Endothelial cell of umbilical vein (primary cell): ENCODE data around the gene TOMM7. TPM values are rescaled to one million over a fixed set of nuclear protein-coding genes. Genes with fewer than 3 reads are reported as not detected.
"Not testable (repeated sequence)": the region's sequence is repeated elsewhere in the genome, so short reads cannot be mapped to it uniquely, and the experiment has no call there.

Experiments
- BruUV-seq: library from RNA; stranded (reverse); fragments of 400-500 nt; replicated peaks from 2 replicates; lab custom pipeline; 2021; lab: Mats Ljungman, UMichigan
- CTCF ChIA-PET: fragments of 300-600, 350-600 bp; sonication (Branson Sonifier 250); formaldehyde crosslinking; loops from one replicate; lab custom pipeline; 2021; ENCODE audit warnings: antibody characterized with exemption, inconsistent platforms; lab: Charles Lee
- POLR2A ChIA-PET: fragments of 300-600, 350-600 bp; sonication (Branson Sonifier 250); formaldehyde crosslinking; loops from one replicate; lab custom pipeline; 2021; ENCODE audit warnings: antibody characterized with exemption, inconsistent platforms; lab: Charles Lee
- DNase-seq: peaks from one replicate; pipeline ENCODE4 v3.0.0-alpha.2; 2011; ENCODE audit warnings: low read depth, low spot score
- FAIRE-seq: peaks from 2 replicates; lab custom pipeline; 2011; peaks lifted over from hg19 to GRCh38; lab: Jason Lieb, UNC
- H2AFZ ChIP-seq: 2 replicates; pipeline ENCODE4 v1.6.0; 2012; ENCODE audit warnings: low read depth, low read length, control low read depth, inconsistent platforms
- H3K27ac ChIP-seq: 2 replicates; pipeline ENCODE4 v1.5.1; 2011; ENCODE audit warnings: low read depth, mild to moderate bottlenecking, control low read depth, low read length, moderate library complexity; ENCODE audit not compliant: insufficient read depth
- H3K27me3 ChIP-seq, 2 experiments: 2 replicates each; pipeline versions ENCODE4 v1.6.0 to v1.6.1; 2011; ENCODE audit warnings: low read length in 2 of 2, mixed read lengths in 1 of 2; ENCODE audit not compliant: control insufficient read depth in 2 of 2, insufficient read depth in 2 of 2
- H3K36me3 ChIP-seq, 2 experiments: 2 replicates in 1 of 2; 3 replicates in 1 of 2; pipeline ENCODE4 v1.5.1; 2011; ENCODE audit warnings: low read length in 2 of 2, mild to moderate bottlenecking in 1 of 2, moderate library complexity in 1 of 2; ENCODE audit not compliant: control insufficient read depth in 2 of 2, insufficient read depth in 2 of 2; ENCODE audit errors: extremely low read depth in 1 of 2
- H3K4me1 ChIP-seq: 3 replicates; pipeline ENCODE4 v1.5.1; 2011; ENCODE audit warnings: mild to moderate bottlenecking, low read length; ENCODE audit not compliant: control insufficient read depth, insufficient read depth; ENCODE audit errors: extremely low read depth
- H3K4me2 ChIP-seq: 2 replicates; pipeline ENCODE4 v1.6.1; 2011; ENCODE audit warnings: low read length, control low read depth, mixed read lengths; ENCODE audit not compliant: insufficient read depth
- H3K4me3 ChIP-seq, 3 experiments: fragments of 200-600 bp in 1 of 3; sonication (generic), shearing (Covaris generic) in 1 of 3; replicated peaks in 1 of 3; 2 replicates each; pipeline ENCODE4 v1.5.1; 2011 to 2016; ENCODE audit warnings: control low read depth in 3 of 3, low read length in 3 of 3, mild to moderate bottlenecking in 2 of 3, inconsistent platforms in 1 of 3, low read depth in 1 of 3, moderate library complexity in 1 of 3; ENCODE audit not compliant: insufficient read depth in 1 of 3
- H3K79me2 ChIP-seq: 2 replicates; pipeline ENCODE4 v1.6.0; 2012; ENCODE audit warnings: low read length, inconsistent platforms; ENCODE audit not compliant: control insufficient read depth, insufficient read depth
- H3K9ac ChIP-seq: replicated peaks from 2 replicates; pipeline ENCODE3; 2011; ENCODE audit warnings: low read length, control low read depth; ENCODE audit not compliant: insufficient read depth; ENCODE audit errors: extremely low read depth
- H3K9me1 ChIP-seq: replicated peaks from 3 replicates; pipeline ENCODE4 v1.6.0; 2011; ENCODE audit warnings: mild to moderate bottlenecking, low read length; ENCODE audit not compliant: control insufficient read depth, insufficient read depth; ENCODE audit errors: extremely low read depth
- H3K9me3 ChIP-seq: replicated peaks from 2 replicates; pipeline ENCODE4 v1.5.1; 2012; ENCODE audit warnings: low read length, inconsistent platforms; ENCODE audit not compliant: control insufficient read depth, insufficient read depth
- H4K20me1 ChIP-seq: replicated peaks from 2 replicates; pipeline ENCODE3; 2011; ENCODE audit warnings: mild to moderate bottlenecking, low read length; ENCODE audit not compliant: control insufficient read depth, insufficient read depth; ENCODE audit errors: extremely low read depth
- CTCF ChIP-seq, 2 donors: IDR thresholded peaks; 1 replicate in 1 of 2; 2 replicates in 1 of 2; pipeline ENCODE4 v1.5.1; 2011; ENCODE audit warnings: low read length in 2 of 2, mild to moderate bottlenecking in 2 of 2, moderate library complexity in 2 of 2, control low read depth in 1 of 2, inconsistent platforms in 1 of 2, low read depth in 1 of 2; ENCODE audit not compliant: insufficient read depth in 1 of 2; ENCODE audit errors: extremely low read depth in 1 of 2
- EZH2 ChIP-seq: IDR thresholded peaks from 2 replicates; pipeline ENCODE4 v1.6.1; 2012; ENCODE audit warnings: borderline replicate concordance, low read depth, mild to moderate bottlenecking, moderate library complexity, low read length, inconsistent platforms; ENCODE audit not compliant: severe bottlenecking
- FOS ChIP-seq: IDR thresholded peaks from 2 replicates; pipeline ENCODE4 v1.6.1; 2011; ENCODE audit warnings: mild to moderate bottlenecking, low read length, moderate library complexity, borderline replicate concordance; ENCODE audit not compliant: insufficient read depth
- GATA2 ChIP-seq: IDR thresholded peaks from 2 replicates; pipeline ENCODE4 v1.7.0; 2011; ENCODE audit warnings: low read depth, mild to moderate bottlenecking, moderate library complexity, mixed read lengths, low read length; ENCODE audit not compliant: insufficient read length, insufficient read depth
- JUN ChIP-seq: IDR thresholded peaks from 2 replicates; pipeline ENCODE4 v1.6.1; 2011; ENCODE audit warnings: borderline replicate concordance, low read depth; ENCODE audit not compliant: insufficient read length, insufficient read depth
- MAX ChIP-seq: IDR thresholded peaks from 2 replicates; pipeline ENCODE4 v1.6.1; 2011; ENCODE audit not compliant: insufficient read depth, insufficient read length
- MYC ChIP-seq: IDR thresholded peaks from one replicate; pipeline ENCODE4 v1.6.1; 2011; ENCODE audit warnings: mild to moderate bottlenecking, low read depth, low read length
- POLR2A ChIP-seq: IDR thresholded peaks from 2 replicates; pipeline ENCODE4 v1.6.1; 2012; ENCODE audit warnings: low read depth, mild to moderate bottlenecking, control low read depth, low read length
- POLR2AphosphoS5 ChIP-seq: IDR thresholded peaks from 2 replicates; pipeline ENCODE4 v1.6.1; 2012; ENCODE audit warnings: low read depth, mild to moderate bottlenecking, control low read depth, low read length, moderate library complexity; ENCODE audit not compliant: insufficient read depth
- dilution Hi-C: fragments of 300-500 bp; cut with MboI; formaldehyde crosslinking; loops from one replicate; pipeline ENCODE4 v1.15.0; 2019; ENCODE audit warnings: low sequenced_read_pairs; ENCODE audit not compliant: extremely low pct_ligation_motif_present
- intact Hi-C: fragments of 100-400 bp; cut with micrococcal nuclease; formaldehyde crosslinking; loops from one replicate; pipeline ENCODE4 v1.10.0; 2022
- polyA plus RNA-seq, 4 experiments: library from polyadenylated mRNA; depleted of rRNA in 3 of 4; stranded (reverse) in 3 of 4; unstranded in 1 of 4; fragments of >200 nt; gene quantifications; 2 replicates each; pipeline versions ENCODE4 v1.2.1 to v1.2.3, GENCODE V29; 2011 to 2012; ENCODE audit warnings: missing spikeins in 1 of 4
- total RNA-seq: library from RNA; stranded (reverse); gene quantifications from 2 replicates; pipeline ENCODE4 v1.2.3, GENCODE V29; 2021

The TOMM7 gene
- total and polyA plus RNA-seq, 2 donors (not counting 3 experiments of a cell fraction or from before 2014, with no cell fraction given), result 185 to 528 TPM

- intact Hi-C loops (no loop called here), dilution Hi-C loops (no loop called here)
- no peak for TF ChIP-seq POLR2AphosphoS5
- TF ChIP-seq MYC, result no peak
- no peak overlapping the region for H3K9ac ChIP-seq
- no peak overlapping the region for H3K4me2 ChIP-seq
- H2AFZ ChIP-seq, result no peak overlapping the region
- no peaks in the 10 kb centered on the region for H3K4me1 ChIP-seq
- no TSS peak for BruUV-seq
- H3K36me3 ChIP-seq, result no peaks in the 10 kb centered on the region
- ChIA-PET CTCF (no interaction called here), POLR2A (no interaction called here)
- H3K9me3 ChIP-seq, result no peaks in the 10 kb centered on the region
- no peak for DNase-seq
- H3K27me3 ChIP-seq, result peaks cover 3 to 4% of the 10 kb centered on the region in 2 experiments
- FAIRE-seq, result no peak
- no peaks in the 10 kb centered on the region for H3K79me2 ChIP-seq
- H4K20me1 ChIP-seq, result no peaks in the 10 kb centered on the region
- no peak overlapping the region for H3K4me3 ChIP-seq
- no peaks in the 10 kb centered on the region for H3K9me1 ChIP-seq
- no peak overlapping the region for H3K27ac ChIP-seq
These were observed 19.3 kb upstream of the TOMM7 start for GRCh38 chr7:22841954-22842353.

GRCh38 chr7:22837308-22837707 is 14.7 kb upstream of the TOMM7 start:
- no TSS peak for BruUV-seq
- Histone ChIP-seq H4K20me1 (no peaks in the 10 kb centered on the region), H3K79me2 (no peaks in the 10 kb centered on the region), H3K27me3 (peaks cover 2 to 4% of the 10 kb centered on the region in 2 experiments), H3K4me3 (no peak overlapping the region), H3K27ac (no peak overlapping the region), H3K4me1 (no peaks in the 10 kb centered on the region), H3K9me1 (no peaks in the 10 kb centered on the region), H3K9me3 (no peaks in the 10 kb centered on the region), H3K9ac (no peak overlapping the region), H2AFZ (no peak overlapping the region), H3K36me3 (no peaks in the 10 kb centered on the region), H3K4me2 (no peak overlapping the region)
- DNase-seq (no peak), FAIRE-seq (no peak)
- ChIA-PET POLR2A (no interaction called here), CTCF (interaction anchor here (0.6 kb wide), 1 partner anchor 48 kb away, joined by 4 read pairs; no protein-coding TSS in a partner anchor)
- no peak for TF ChIP-seq CTCF (IDR thresholded peaks at IDR 0.05; ENCODE audit: extremely low read depth in 1 of 2, insufficient read depth in 1 of 2, low read depth in 1 of 2, low read length in 2 of 2)
- no peak for TF ChIP-seq FOS
- TF ChIP-seq POLR2AphosphoS5, result no peak
- TF ChIP-seq EZH2, result no peak
- TF ChIP-seq GATA2, result no peak
- TF ChIP-seq JUN, result no peak
- TF ChIP-seq MAX, result no peak
- no peak for TF ChIP-seq POLR2A
- TF ChIP-seq MYC, result no peak
- dilution Hi-C loops, result no loop called here
- intact Hi-C loops, result no loop called here

GRCh38 chr7:22836506-22836905 is 13.9 kb upstream of the TOMM7 start:
- H3K4me2 ChIP-seq, H3K27ac ChIP-seq, dilution Hi-C loops, FAIRE-seq, H3K79me2 ChIP-seq, H3K36me3 ChIP-seq, H3K9me3 ChIP-seq, BruUV-seq, H4K20me1 ChIP-seq, H3K9me1 ChIP-seq, H3K27me3 ChIP-seq, H2AFZ ChIP-seq, DNase-seq, H3K4me3 ChIP-seq, intact Hi-C loops, H3K4me1 ChIP-seq, H3K9ac ChIP-seq: not testable (repeated sequence)
- CTCF ChIA-PET, result interaction anchor here (0.6 kb wide), 1 partner anchor 49 kb away, joined by 4 read pairs; no protein-coding TSS in a partner anchor
- POLR2A ChIA-PET, result interaction anchor here (0.7 kb wide), 1 partner anchor 709 kb away, joined by 4 read pairs; no protein-coding TSS in a partner anchor
